Embryonic facial prominence (tissue), 1 donor: ENCODE data around the gene RPAP3.

Experiments
- DNase-seq: peaks from one replicate; pipeline ENCODE4 v3.0.0-alpha.2; 2016; ENCODE audit errors: extremely low spot score

The RPAP3 gene

GRCh38 chr12:47721431-47721973 is 15.7 kb upstream of the RPAP3 start:
- DNase-seq = no peak

DNA sequence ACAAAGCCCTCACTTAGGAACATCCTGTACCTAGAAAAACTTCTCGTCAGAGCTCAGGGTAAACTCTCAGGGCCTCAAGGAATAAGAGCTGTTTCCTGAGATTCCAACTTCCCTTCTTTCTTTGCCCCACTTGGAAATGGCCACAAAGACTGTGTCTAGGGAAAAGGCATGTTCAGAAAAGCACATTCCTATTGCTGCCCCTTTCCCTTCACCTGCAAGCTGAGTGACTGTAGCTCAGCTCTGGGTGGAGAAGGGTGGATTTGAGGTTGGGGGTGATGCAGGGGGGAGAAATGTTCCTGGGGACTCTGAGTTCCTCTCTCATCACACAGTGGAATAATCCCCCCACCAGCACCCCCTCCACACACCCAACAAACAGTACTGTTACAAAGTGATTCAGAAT is 12.7 kb upstream of the RPAP3 start:
- no peak for DNase-seq

GRCh38 chr12:47717443-47718193 is 11.8 kb upstream of the RPAP3 start:
- peak; percentile 42 for DNase-seq

DNA sequence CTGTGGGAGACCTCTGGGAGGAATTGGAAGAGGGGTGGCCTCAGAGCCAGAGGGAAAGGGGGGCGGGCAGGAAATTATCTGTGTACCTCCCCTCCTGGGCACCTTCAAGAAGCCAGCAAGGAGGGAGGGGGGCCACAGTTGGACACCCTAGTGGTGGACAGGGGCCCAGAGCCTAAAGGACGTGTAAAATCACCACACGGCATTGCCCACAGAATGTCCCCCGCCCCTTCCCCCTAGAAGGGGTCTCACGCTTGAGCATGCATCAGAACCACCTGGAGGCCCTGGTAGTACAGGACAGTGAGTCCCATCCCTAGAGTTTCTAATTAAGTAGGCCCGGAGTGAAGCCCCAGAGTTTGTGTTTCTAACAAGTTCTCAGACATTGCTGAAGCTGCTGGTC is 11.2 kb upstream of the RPAP3 start:
- no peak for DNase-seq

- DNase-seq = no peak
Observed at GRCh38 chr12:47715877-47716548, 10.2 kb upstream of the RPAP3 start.

GRCh38 chr12:47715393-47715876 is 9.6 kb upstream of the RPAP3 start:
- DNase-seq = peak; percentile 53

DNA sequence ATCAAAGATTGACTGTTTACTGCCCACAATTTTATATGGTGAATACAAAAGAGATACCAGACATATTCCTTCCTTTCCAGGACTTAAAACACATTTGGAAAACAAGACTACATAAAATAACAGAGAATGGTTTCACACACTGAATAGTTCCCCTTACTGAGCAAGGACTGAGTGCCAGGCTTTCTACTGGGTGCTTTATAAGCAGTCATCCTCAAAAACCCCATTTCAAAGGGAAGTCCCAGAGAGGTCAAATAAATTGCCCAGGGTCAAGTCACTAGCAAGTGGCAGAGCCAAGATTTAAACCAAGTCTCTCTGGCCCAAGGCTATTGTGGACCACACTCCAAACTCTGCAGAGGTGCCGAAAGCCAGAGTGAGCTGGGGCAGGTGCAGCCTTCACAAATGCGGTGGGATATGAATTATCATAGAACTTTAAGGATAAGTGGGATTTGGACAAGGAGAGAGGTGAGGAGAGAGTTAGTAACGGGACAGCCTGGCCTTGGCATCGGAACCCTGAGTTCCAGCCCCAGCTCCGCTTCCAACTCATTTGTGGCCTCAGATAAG is 9.1 kb upstream of the RPAP3 start:
- no peak for DNase-seq

- DNase-seq = no peak
Observed at GRCh38 chr12:47712171-47712570, 6.3 kb upstream of the RPAP3 start.

- no peak for DNase-seq
Observed at GRCh38 chr12:47711448-47711847, 5.6 kb upstream of the RPAP3 start.

DNA sequence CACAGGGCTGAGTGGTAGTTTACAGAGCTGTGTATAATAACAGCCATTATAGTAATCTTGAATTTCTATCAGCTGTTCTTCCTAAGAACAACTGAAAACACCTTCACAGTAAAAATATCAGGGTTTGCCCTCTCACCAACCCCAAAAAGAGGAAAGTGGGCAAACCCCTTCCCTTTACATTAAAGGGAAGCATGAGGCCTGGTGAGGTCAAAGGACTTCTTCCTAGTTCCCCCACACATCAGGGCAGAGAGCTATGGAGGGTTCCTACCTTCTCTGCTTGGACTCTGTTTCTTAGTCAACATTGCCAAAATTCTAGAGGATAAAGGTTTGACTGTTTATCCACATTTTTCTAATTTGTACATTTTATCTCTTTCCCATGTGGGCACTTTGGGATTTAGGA is 4.4 kb upstream of the RPAP3 start:
- no peak for DNase-seq

DNA sequence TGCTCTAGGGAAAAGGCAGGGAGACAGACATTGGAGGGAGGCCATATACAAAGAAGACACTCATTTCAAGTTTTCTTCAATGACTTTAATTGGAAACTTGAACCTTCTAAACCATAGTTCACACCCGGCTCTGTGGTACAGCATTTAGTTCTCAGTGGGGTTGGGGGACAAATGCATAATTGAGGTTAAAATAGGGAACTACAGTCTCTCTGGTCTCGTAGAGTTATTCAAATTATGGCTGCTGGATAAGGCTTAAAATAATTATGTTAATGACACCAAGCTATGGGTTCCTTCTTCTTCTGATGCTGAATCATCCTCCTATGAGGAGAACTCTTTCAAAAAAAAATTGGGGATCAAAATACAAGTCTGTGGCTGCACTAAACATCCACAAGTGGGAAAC is 3.8 kb upstream of the RPAP3 start:
- no peak for DNase-seq

- no peak for DNase-seq
Observed at GRCh38 chr12:47709237-47709636, 3.4 kb upstream of the RPAP3 start.

GRCh38 chr12:47707905-47708543 is 2.2 kb upstream of the RPAP3 start:
- no peak for DNase-seq

DNA sequence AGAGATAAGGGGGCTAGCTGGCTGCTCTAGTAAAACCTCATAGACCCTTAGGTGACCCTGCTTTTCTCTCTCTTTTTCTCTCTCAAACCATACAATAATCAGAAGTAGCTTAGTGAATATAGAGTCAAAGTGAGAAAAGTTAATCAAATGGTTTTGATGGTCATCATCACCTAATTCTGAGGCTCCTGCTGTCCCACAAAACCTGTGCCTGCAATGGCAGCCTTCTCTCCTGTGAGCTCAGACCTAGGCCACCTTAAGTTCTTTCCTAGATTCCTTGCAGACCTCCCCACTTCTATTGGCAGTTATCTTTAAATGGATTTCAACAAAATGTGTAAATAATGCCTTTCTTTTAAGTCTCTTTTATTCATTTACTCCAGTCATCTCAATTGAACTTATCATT is 1.5 kb upstream of the RPAP3 start:
- DNase-seq = no peak

GRCh38 chr12:47705229-47705565 is 633 bp downstream of the RPAP3 start:
- no peak for DNase-seq

GRCh38 chr12:47704719-47705118 is 1.1 kb downstream of the RPAP3 start:
- DNase-seq = no peak

DNA sequence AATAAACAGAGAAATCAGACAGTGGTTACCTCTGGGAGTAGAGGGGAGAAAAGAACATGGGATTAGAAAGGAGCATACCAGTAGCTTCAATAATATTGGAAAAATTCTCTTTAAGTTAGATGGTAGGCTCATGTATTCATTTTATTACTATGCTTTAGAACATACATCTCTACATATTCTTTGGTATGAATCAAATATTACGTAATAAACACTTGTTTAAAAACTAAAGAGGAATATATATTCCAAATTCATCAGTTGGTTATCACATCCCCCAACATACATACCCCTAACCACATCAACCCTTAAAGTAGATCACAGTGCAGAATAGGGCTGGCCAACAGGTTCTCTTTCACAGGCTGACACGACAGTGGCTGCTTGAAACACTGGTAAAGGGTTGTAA is 5.6 kb downstream of the RPAP3 start:
- DNase-seq = no peak

DNA sequence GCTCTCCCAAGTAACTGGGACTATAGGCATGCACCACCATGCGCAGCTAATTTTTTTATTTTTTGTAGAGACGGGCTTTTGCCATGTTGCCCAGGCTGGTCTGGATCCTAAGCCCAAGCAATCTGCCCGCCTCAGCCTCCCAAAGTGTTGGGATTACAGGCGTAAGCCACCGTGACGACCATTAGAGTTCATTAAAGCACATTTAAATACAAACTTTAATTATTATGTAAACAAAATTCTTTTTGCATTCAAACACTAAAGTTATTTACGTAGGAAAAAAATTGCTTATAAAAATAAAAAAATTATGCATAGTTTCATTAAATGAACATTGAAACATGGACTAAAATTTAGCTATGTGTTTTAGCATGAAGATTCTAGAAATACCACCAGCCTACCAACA is 7.2 kb downstream of the RPAP3 start:
- DNase-seq = no peak

DNA sequence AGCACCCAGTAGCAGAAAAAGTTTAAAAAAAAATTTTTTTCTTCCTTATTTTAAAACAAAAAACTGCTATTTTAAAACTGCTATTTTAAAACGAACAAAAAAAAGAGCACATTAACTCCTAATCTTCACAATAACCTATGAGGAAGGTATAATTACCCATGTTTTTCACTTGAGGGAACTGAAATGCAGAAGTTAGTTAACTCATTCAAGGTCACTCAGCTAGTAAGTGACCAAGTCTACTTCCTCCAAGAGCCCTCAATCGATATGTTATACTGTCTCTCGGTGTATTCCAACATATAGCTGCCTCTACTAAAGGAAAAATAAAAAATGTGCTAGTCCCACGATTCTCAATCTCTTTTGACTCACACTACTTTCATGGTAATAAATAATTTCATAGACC is 7.8 kb downstream of the RPAP3 start:
- DNase-seq = no peak

GRCh38 chr12:47689215-47689614 is 16.6 kb downstream of the RPAP3 start:
- no peak for DNase-seq

DNA sequence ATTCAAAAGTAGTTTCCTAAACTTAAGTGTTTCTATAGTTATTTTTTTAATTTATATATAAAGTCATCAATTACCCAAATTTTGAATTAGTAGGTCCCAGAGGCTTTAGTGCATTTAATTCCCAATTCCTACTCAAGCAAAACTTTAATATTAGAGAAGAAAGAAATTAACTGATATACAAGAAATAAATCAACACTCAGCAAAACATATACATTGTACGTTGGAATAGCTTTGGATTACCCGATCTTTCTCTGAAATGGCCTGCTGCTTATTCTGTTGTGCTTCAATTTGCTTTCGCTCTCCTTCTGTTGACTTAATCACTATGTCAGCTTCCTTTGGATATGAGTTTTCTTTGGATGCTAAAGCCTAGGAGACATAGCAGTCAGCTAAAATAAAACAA is 18.2 kb downstream of the RPAP3 start:
- DNase-seq = no peak

- no peak for DNase-seq
Observed at GRCh38 chr12:47686645-47687240, 19.1 kb downstream of the RPAP3 start.
